Endothelial cell of umbilical vein (primary cell): Measurements from ENCODE around the gene ATP13A3. TPM values are rescaled to one million over a fixed set of nuclear protein-coding genes. Genes with fewer than 3 reads are reported as not detected.
"Not testable (repeated sequence)": the region's sequence is repeated elsewhere in the genome, so short reads cannot be mapped to it uniquely, and the experiment has no call there.

ENCODE experiments used
- Bru-seq: library from RNA; stranded (reverse); fragments of 400-500 nt; gene quantifications from one replicate; lab custom pipeline; 2021; lab: Mats Ljungman, UMichigan
- BruChase-seq, 2 experiments: library from RNA; stranded (reverse); fragments of 400-500 nt; gene quantifications; one replicate each; lab custom pipeline; 2021; lab: Mats Ljungman, UMichigan
- BruUV-seq: library from RNA; stranded (reverse); fragments of 400-500 nt; replicated peaks from 2 replicates; lab custom pipeline; 2021; lab: Mats Ljungman, UMichigan
- CTCF ChIA-PET: fragments of 300-600, 350-600 bp; sonication (Branson Sonifier 250); formaldehyde crosslinking; loops from one replicate; lab custom pipeline; 2021; ENCODE audit warnings: antibody characterized with exemption, inconsistent platforms; lab: Charles Lee
- POLR2A ChIA-PET: fragments of 300-600, 350-600 bp; sonication (Branson Sonifier 250); formaldehyde crosslinking; loops from one replicate; lab custom pipeline; 2021; ENCODE audit warnings: antibody characterized with exemption, inconsistent platforms; lab: Charles Lee
- DNase-seq: peaks from one replicate; pipeline ENCODE4 v3.0.0-alpha.2; 2011; ENCODE audit warnings: low read depth, low spot score
- FAIRE-seq: peaks from 2 replicates; lab custom pipeline; 2011; peaks lifted over from hg19 to GRCh38; lab: Jason Lieb, UNC
- H2AFZ ChIP-seq: 2 replicates; pipeline ENCODE4 v1.6.0; 2012; ENCODE audit warnings: low read depth, low read length, control low read depth, inconsistent platforms
- H3K27ac ChIP-seq: 2 replicates; pipeline ENCODE4 v1.5.1; 2011; ENCODE audit warnings: low read depth, mild to moderate bottlenecking, control low read depth, low read length, moderate library complexity; ENCODE audit not compliant: insufficient read depth
- H3K27me3 ChIP-seq, 2 experiments: 2 replicates each; pipeline versions ENCODE4 v1.6.0 to v1.6.1; 2011; ENCODE audit warnings: low read length in 2 of 2, mixed read lengths in 1 of 2; ENCODE audit not compliant: control insufficient read depth in 2 of 2, insufficient read depth in 2 of 2
- H3K36me3 ChIP-seq, 2 experiments: 2 replicates in 1 of 2; 3 replicates in 1 of 2; pipeline ENCODE4 v1.5.1; 2011; ENCODE audit warnings: low read length in 2 of 2, mild to moderate bottlenecking in 1 of 2, moderate library complexity in 1 of 2; ENCODE audit not compliant: control insufficient read depth in 2 of 2, insufficient read depth in 2 of 2; ENCODE audit errors: extremely low read depth in 1 of 2
- H3K4me1 ChIP-seq: 3 replicates; pipeline ENCODE4 v1.5.1; 2011; ENCODE audit warnings: mild to moderate bottlenecking, low read length; ENCODE audit not compliant: control insufficient read depth, insufficient read depth; ENCODE audit errors: extremely low read depth
- H3K4me2 ChIP-seq: 2 replicates; pipeline ENCODE4 v1.6.1; 2011; ENCODE audit warnings: low read length, control low read depth, mixed read lengths; ENCODE audit not compliant: insufficient read depth
- H3K4me3 ChIP-seq, 3 experiments: fragments of 200-600 bp in 1 of 3; sonication (generic), shearing (Covaris generic) in 1 of 3; replicated peaks in 1 of 3; 2 replicates each; pipeline ENCODE4 v1.5.1; 2011 to 2016; ENCODE audit warnings: control low read depth in 3 of 3, low read length in 3 of 3, mild to moderate bottlenecking in 2 of 3, inconsistent platforms in 1 of 3, low read depth in 1 of 3, moderate library complexity in 1 of 3; ENCODE audit not compliant: insufficient read depth in 1 of 3
- H3K79me2 ChIP-seq: 2 replicates; pipeline ENCODE4 v1.6.0; 2012; ENCODE audit warnings: low read length, inconsistent platforms; ENCODE audit not compliant: control insufficient read depth, insufficient read depth
- H3K9ac ChIP-seq: replicated peaks from 2 replicates; pipeline ENCODE3; 2011; ENCODE audit warnings: low read length, control low read depth; ENCODE audit not compliant: insufficient read depth; ENCODE audit errors: extremely low read depth
- H3K9me1 ChIP-seq: replicated peaks from 3 replicates; pipeline ENCODE4 v1.6.0; 2011; ENCODE audit warnings: mild to moderate bottlenecking, low read length; ENCODE audit not compliant: control insufficient read depth, insufficient read depth; ENCODE audit errors: extremely low read depth
- H3K9me3 ChIP-seq: replicated peaks from 2 replicates; pipeline ENCODE4 v1.5.1; 2012; ENCODE audit warnings: low read length, inconsistent platforms; ENCODE audit not compliant: control insufficient read depth, insufficient read depth
- H4K20me1 ChIP-seq: replicated peaks from 2 replicates; pipeline ENCODE3; 2011; ENCODE audit warnings: mild to moderate bottlenecking, low read length; ENCODE audit not compliant: control insufficient read depth, insufficient read depth; ENCODE audit errors: extremely low read depth
- CTCF ChIP-seq, 2 donors: IDR thresholded peaks; 1 replicate in 1 of 2; 2 replicates in 1 of 2; pipeline ENCODE4 v1.5.1; 2011; ENCODE audit warnings: low read length in 2 of 2, mild to moderate bottlenecking in 2 of 2, moderate library complexity in 2 of 2, control low read depth in 1 of 2, inconsistent platforms in 1 of 2, low read depth in 1 of 2; ENCODE audit not compliant: insufficient read depth in 1 of 2; ENCODE audit errors: extremely low read depth in 1 of 2
- EZH2 ChIP-seq: IDR thresholded peaks from 2 replicates; pipeline ENCODE4 v1.6.1; 2012; ENCODE audit warnings: borderline replicate concordance, low read depth, mild to moderate bottlenecking, moderate library complexity, low read length, inconsistent platforms; ENCODE audit not compliant: severe bottlenecking
- FOS ChIP-seq: IDR thresholded peaks from 2 replicates; pipeline ENCODE4 v1.6.1; 2011; ENCODE audit warnings: mild to moderate bottlenecking, low read length, moderate library complexity, borderline replicate concordance; ENCODE audit not compliant: insufficient read depth
- POLR2A ChIP-seq: IDR thresholded peaks from 2 replicates; pipeline ENCODE4 v1.6.1; 2012; ENCODE audit warnings: low read depth, mild to moderate bottlenecking, control low read depth, low read length
- POLR2AphosphoS5 ChIP-seq: IDR thresholded peaks from 2 replicates; pipeline ENCODE4 v1.6.1; 2012; ENCODE audit warnings: low read depth, mild to moderate bottlenecking, control low read depth, low read length, moderate library complexity; ENCODE audit not compliant: insufficient read depth
- dilution Hi-C: fragments of 300-500 bp; cut with MboI; formaldehyde crosslinking; loops from one replicate; pipeline ENCODE4 v1.15.0; 2019; ENCODE audit warnings: low sequenced_read_pairs; ENCODE audit not compliant: extremely low pct_ligation_motif_present
- intact Hi-C: fragments of 100-400 bp; cut with micrococcal nuclease; formaldehyde crosslinking; loops from one replicate; pipeline ENCODE4 v1.10.0; 2022
- long read RNA-seq: library from polyadenylated mRNA; stranded (forward); transcript quantifications from one replicate; pipeline ENCODE4 v2.0.0, GENCODE V29; 2021
- polyA minus RNA-seq, 3 experiments: library from RNA; depleted of rRNA, polyadenylated mRNA; stranded (reverse); fragments of >200 nt; gene quantifications; 1 replicate in 1 of 3; 2 replicates in 2 of 3; pipeline ENCODE4 v1.2.3, GENCODE V29; 2011
- polyA plus RNA-seq, 4 experiments: library from polyadenylated mRNA; depleted of rRNA in 3 of 4; stranded (reverse) in 3 of 4; unstranded in 1 of 4; fragments of >200 nt; gene quantifications; 2 replicates each; pipeline versions ENCODE4 v1.2.1 to v1.2.3, GENCODE V29; 2011 to 2012; ENCODE audit warnings: missing spikeins in 1 of 4
- total RNA-seq: library from RNA; stranded (reverse); gene quantifications from 2 replicates; pipeline ENCODE4 v1.2.3, GENCODE V29; 2021
- TF ChIP-seq, protein P1 (sequence below): IDR thresholded peaks from 2 replicates; pipeline ENCODE4 v1.6.1; 2011; ENCODE audit not compliant: insufficient read depth, insufficient read length

Gene ATP13A3
- 56.8 and 59.0 TPM in 2 replicates for total RNA-seq
- polyA plus RNA-seq = 10.4 and 12.0 TPM in 2 replicates
- polyA plus RNA-seq (2011; cell fraction: cytosol; rRNA removed) = 14.0 and 14.8 TPM in 2 replicates
- polyA plus RNA-seq (2011; cell fraction: nucleus; rRNA removed) = 31.6 and 47.8 TPM in 2 replicates
- polyA plus RNA-seq (2012) = 23.3 and 38.7 TPM in 2 replicates
- polyA minus RNA-seq = 47.0 and 56.5 TPM in 2 replicates
- 84.8 TPM for polyA minus RNA-seq (2011; cell fraction: cytosol; rRNA and poly(A)+ RNA removed)
- 70.9 and 131 TPM in 2 replicates for polyA minus RNA-seq (2011; cell fraction: nucleus; rRNA and poly(A)+ RNA removed)
- Bru-seq, nascent RNA = percentile 87 among the genes with signal in this experiment
- percentile 92 among the genes with signal in this experiment for BruChase-seq, experiment 1, labeled RNA remaining after a 6-hour chase
- percentile 92 among the genes with signal in this experiment for BruChase-seq, experiment 2, labeled RNA remaining after a 2-hour chase
- long read RNA-seq, full-length matches to known transcripts = 2 of 10 reads
- long read RNA-seq, partial matches to known transcripts = 2 of 10 reads
- long read RNA-seq, other reads (novel, unspliced or antisense) = 6 of 10 reads

- DNase-seq = peak; percentile 87
- Histone ChIP-seq H2AFZ (peak within 1 kb of the TSS; percentile 80), H3K36me3 (no peaks in the 10 kb centered on the region), H3K9me3 (no peaks in the 10 kb centered on the region), H3K9ac (peak within 1 kb of the TSS; percentile 69), H3K4me1 (peaks cover 28% of the 10 kb centered on the region), H3K27ac (peak within 1 kb of the TSS; percentile 62), H3K4me2 (peak within 1 kb of the TSS; percentile 96), H3K27me3 (no peaks in the 10 kb centered on the region), H3K9me1 (no peaks in the 10 kb centered on the region), H3K4me3 (peak within 1 kb of the TSS; percentile 14 to 81 (median 72)), H3K79me2 (peaks cover 43% of the 10 kb centered on the region), H4K20me1 (no peaks in the 10 kb centered on the region)
- ChIA-PET CTCF (interaction anchor here (0.9 to 3.8 kb wide), 6 partner anchors 15 to 107 kb away, joined by 3 to 26 read pairs (median 14); no protein-coding TSS in a partner anchor), POLR2A (interaction anchor here (0.6 kb wide), 1 partner anchor 41 kb away, joined by 7 read pairs; no protein-coding TSS in a partner anchor)
- FAIRE-seq = peak; percentile 28
- no peak for TF ChIP-seq FOS
- peak; percentile 81 for TF ChIP-seq POLR2A
- no peak for TF ChIP-seq CTCF (IDR thresholded peaks at IDR 0.05; ENCODE audit: extremely low read depth in 1 of 2, insufficient read depth in 1 of 2, low read depth in 1 of 2, low read length in 2 of 2)
- peak; percentile 71 for TF ChIP-seq POLR2AphosphoS5
- TF ChIP-seq, protein P1, sequence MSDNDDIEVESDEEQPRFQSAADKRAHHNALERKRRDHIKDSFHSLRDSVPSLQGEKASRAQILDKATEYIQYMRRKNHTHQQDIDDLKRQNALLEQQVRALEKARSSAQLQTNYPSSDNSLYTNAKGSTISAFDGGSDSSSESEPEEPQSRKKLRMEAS = peak; percentile 76
- TF ChIP-seq EZH2 = no peak
- BruUV-seq = no TSS peak
- intact Hi-C loops (loop anchor here (1.0 to 2.0 kb wide), 3 partner anchors 41 to 92 kb away; no protein-coding TSS in a partner anchor), dilution Hi-C loops (no loop called here)
These were observed at the start of gene ATP13A3 for GRCh38 chr3:194486540-194487288. TSS of gene ATP13A3 (minus strand) at chr3:194487002. CDS start at chr3:194462190, 24,812 bp downstream.

DNA sequence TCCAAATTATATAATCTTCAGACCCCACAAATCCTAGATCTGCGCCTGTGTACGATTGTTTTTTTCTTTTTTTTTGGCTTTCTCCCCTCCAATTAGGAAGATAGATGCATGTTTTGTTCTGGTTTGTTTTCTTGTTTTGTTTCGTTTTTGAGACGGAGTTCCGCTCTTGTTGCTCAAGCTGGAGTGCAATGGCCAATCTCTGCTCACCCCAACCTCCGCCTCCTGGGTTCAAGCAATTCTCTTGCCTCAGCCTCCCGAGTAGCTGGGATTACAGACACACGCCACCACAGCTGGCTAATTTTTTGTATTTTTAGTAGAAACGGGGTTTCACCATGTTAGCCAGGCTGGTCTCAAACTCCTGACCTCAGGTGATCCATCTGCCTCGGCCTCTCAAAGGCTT, 48.4 kb upstream of the ATP13A3 start:
- CTCF ChIA-PET = interaction anchor here (1.0 kb wide), 1 partner anchor 63 kb away, joined by 5 read pairs; no protein-coding TSS in a partner anchor
- H3K9me3 ChIP-seq, H3K9me1 ChIP-seq, H3K9ac ChIP-seq, H4K20me1 ChIP-seq, H3K27ac ChIP-seq, intact Hi-C loops, BruUV-seq, H3K27me3 ChIP-seq, H3K4me3 ChIP-seq, DNase-seq, dilution Hi-C loops, H2AFZ ChIP-seq, H3K36me3 ChIP-seq, POLR2A ChIA-PET, H3K79me2 ChIP-seq, H3K4me2 ChIP-seq, FAIRE-seq: not testable (repeated sequence)
- H3K4me1 ChIP-seq = peaks cover 14% of the 10 kb centered on the region
